Loucy (cell line): ENCODE results near the gene PTPRB.

Experiments
- EZH2phosphoT487 ChIP-seq: fragments of 200-600 bp; IDR thresholded peaks from 2 replicates; pipeline ENCODE4 v1.6.1; 2018; ENCODE audit warnings: antibody characterized with exemption, mild to moderate bottlenecking, moderate library complexity, borderline replicate concordance
- TF ChIP-seq, protein P1 (sequence below): fragments of 200-600 bp; sonication (generic); conservative IDR thresholded peaks from 2 replicates; pipeline ENCODE4 v1.5.1; 2014; ENCODE audit warnings: mild to moderate bottlenecking, antibody characterized with exemption, low read length

DNA sequence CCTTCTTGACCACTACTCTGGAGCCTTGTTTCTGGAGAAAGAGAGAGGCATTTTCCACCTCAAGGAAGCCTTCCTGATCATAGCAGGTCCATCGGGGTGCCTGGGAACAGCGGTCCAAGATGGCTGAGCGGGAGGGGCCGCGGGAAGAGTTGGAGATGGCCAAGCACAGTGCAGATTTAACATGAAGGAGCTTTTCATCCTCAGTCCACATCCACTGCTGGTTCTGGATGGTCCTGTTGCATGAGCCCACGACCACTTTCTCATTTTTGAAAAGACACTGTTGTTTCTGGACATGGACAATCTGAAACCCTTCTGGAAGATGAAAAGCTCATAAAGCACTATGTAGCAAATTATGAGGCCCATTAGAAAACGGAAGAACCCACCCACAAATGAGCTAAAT is 1.5 kb downstream of the PTPRB start:
- TF ChIP-seq, protein P1, sequence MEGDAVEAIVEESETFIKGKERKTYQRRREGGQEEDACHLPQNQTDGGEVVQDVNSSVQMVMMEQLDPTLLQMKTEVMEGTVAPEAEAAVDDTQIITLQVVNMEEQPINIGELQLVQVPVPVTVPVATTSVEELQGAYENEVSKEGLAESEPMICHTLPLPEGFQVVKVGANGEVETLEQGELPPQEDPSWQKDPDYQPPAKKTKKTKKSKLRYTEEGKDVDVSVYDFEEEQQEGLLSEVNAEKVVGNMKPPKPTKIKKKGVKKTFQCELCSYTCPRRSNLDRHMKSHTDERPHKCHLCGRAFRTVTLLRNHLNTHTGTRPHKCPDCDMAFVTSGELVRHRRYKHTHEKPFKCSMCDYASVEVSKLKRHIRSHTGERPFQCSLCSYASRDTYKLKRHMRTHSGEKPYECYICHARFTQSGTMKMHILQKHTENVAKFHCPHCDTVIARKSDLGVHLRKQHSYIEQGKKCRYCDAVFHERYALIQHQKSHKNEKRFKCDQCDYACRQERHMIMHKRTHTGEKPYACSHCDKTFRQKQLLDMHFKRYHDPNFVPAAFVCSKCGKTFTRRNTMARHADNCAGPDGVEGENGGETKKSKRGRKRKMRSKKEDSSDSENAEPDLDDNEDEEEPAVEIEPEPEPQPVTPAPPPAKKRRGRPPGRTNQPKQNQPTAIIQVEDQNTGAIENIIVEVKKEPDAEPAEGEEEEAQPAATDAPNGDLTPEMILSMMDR: no peak
- TF ChIP-seq EZH2phosphoT487: no peak
